IPS-18c (cell line): ENCODE results near the gene TLL2.

Experiments
- H3K4me3 ChIP-seq: 2 replicates; pipeline ENCODE4 v1.7.0; 2013; ENCODE audit warnings: low read depth, mild to moderate bottlenecking, low read length, moderate library complexity; ENCODE audit not compliant: insufficient read depth
- H3K9me3 ChIP-seq: one replicate; pipeline ENCODE4 v1.6.1; 2013; ENCODE audit warnings: mild to moderate bottlenecking, low read length, moderate library complexity; ENCODE audit not compliant: control insufficient read depth, insufficient read depth

TLL2 gene

DNA sequence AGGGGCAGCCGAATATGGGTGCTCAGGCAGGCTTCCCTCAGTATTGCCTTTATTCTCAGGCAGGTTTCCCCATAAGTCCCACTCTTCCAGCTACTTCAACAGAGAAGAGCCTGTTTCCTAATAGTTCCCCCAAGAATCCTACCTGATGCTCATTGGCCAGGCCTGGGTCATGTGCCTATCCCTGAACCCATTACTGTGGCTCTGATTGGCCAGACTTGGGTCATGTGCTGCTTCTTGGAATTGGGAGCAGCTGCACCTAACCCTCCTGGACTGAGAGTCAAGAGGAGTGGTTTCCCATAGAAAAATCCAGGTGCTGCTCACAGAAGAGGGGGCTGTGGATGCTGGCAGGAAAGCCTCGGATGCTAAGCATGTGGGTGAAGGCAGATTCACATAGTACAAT lies 176.6 kb downstream of the TLL2 start:
- Histone ChIP-seq H3K4me3 (no peak overlapping the region), H3K9me3 (no peaks in the 10 kb centered on the region)

DNA sequence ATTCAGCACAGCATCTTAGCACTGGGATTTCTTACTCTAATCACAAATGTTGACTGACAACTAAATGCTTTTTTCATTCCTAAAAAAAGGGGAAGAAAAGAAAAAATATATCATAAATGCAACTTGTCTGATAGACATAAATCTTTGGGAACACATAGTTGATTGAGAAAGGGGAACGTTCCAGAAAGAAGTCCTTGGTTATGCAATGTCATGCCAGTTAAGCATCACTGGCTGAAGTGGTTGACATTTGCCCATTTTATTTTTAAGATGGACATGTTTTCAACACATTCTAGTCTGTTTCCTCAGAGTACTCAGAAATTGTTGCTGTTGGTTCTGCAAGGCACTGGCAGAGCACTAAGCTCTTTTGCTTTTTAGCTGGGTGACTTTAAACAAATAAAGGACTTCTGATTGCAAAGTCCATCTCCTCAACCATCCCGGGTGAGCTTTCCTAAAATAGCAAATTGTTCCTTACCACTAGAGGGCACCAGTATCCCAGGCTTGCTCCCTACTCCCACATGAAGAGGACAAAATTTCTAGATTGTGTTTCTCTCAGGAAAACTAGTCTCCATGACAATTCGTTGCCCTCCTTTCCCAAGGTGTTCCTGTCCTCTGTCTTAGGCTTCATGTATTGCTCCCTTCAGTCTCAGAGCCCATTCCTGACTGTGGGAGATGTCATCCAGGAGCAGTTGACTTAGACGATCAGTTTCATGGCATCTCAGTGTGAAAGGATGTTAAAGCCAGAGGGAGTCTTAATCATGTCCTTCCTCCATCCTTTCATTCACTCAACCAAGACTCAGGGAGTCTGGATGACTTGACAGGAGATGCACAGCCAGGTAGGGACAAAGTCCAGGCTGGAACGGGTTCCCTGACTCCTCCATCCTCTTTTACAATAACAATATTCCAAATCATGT lies 178.9 kb downstream of the TLL2 start:
- Histone ChIP-seq H3K4me3 (no peak overlapping the region), H3K9me3 (no peaks in the 10 kb centered on the region)

DNA sequence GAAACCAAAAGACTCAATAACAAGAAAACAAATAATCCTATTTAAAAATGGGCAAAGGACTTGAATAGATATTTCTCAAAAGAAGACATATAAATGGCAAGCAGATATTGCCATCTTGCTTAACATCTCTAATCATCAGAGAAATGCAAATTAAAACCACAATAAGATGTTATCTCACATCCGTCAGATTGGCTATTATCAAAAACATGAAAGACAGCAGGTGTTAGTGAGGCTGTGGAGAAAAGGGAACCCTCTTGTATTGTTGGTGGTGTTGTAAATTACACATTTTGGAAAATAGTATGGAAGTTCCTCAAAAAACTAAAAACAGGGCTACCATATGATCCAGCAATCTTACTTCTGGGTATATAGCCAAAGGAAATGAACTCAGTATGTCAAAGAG lies 180.6 kb downstream of the TLL2 start:
- Histone ChIP-seq H3K4me3 (no peak overlapping the region), H3K9me3 (no peaks in the 10 kb centered on the region)

DNA sequence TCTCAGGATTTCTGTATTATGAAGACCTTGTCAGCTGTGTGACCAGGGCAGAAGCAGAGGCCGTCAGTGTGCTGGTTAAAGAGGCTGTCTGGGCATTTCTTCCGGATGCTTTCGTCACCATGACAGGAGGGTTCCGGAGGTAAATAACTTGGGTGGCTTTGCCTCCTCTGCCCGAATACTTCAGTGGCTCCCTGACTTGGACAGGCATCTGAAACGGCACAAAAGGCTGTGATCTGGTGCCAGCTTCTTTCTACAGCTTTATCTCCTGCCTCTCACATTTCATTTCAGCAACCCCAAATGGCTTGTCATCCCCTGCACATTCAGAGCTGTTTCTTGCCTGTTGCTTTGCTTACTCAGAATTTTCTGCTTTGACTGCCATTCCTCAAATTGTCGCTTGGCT lies 186.3 kb downstream of the TLL2 start:
- Histone ChIP-seq H3K9me3 (no peaks in the 10 kb centered on the region), H3K4me3 (no peak overlapping the region)

DNA sequence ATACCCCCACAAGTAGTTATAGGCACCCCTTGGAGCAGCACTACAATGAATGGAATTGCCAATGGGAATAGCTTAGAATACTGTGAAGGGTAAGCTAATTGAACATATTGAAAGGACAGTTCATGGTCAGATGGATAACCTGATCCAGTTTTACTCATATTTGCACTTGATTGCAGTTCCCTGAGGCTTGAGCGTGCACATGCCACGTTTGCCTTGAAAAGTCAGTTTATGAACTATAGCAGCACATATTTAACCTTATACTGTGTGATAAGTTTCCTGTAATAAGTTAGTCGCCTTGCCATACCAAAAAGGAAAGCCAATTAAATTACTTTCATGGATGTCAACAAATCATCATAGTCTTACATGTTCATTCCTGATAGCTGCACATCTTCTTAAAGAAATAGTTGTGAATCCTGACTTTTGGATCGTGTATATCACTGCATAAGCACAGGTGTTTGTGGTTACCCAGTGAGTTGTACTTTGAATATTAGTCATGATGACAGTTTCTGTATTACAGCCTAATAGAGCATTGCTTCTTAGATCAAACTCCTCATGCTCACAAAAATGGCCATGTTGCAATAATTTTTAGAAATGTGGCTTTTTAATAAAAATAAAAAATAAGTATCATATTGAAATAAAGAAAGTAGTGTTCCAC lies 187.9 kb downstream of the TLL2 start:
- no peaks in the 10 kb centered on the region for H3K9me3 ChIP-seq

DNA sequence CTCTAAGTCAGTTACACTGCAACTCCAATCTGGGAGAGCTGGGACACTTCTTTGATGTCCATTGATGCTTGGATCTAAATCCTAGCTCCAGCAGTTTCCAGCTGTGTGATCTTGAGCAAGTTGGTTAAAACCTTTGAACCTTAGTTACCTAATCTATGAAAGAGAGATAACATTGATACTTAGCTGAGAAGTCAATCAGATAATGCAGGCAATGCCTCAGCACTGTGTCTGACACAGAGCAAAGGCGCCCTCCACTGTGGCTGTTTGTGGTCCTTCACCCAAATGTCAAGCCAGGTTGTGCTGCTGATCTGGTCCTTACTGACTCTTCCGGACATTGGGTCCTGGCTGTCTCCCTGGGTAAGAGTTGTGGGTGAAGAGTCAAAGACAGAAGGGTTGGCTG lies 189.3 kb downstream of the TLL2 start:
- no peaks in the 10 kb centered on the region for H3K9me3 ChIP-seq
- no peak overlapping the region for H3K4me3 ChIP-seq

More for the DNA sequence above, 187.9 kb downstream of the TLL2 start:
- H3K4me3 ChIP-seq, result no peak overlapping the region

DNA sequence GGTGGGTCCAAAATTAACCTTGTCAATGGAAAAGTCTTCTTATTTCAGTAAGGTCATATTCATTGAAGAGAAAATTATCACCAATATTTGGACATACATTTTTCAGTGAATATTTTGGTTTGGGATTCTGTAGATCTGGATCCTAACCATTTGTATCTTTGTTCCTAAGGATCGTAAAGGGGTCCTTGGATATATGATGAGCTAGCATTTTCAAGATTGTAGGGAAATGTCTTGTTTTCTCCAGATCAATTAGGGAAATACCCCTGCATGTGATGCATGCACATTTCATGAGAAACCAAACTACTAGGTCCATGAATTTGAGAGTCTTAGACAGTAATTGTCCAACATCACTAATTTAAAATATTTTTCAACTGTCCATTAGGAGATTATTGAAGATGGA lies 191.5 kb downstream of the TLL2 start:
- Histone ChIP-seq H3K4me3 (no peak overlapping the region), H3K9me3 (no peaks in the 10 kb centered on the region)

DNA sequence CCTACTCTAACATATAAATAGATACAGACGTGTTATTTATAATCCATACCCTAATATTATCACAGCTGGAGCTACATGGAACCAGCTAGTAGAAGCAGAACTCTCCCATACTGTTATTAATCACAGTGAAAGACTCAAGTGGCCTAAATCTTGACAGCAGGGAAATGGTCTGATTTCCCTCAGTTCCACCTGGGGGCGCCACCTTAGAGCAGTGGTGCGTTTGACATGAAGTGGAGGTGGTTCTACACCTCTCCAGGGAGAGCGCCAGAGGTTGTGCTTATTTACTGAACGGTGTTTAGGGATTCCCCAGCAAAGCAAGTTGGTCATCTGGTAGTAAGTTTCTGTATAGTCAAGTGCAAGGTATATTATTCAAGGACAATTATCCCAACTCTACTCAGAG lies 191.9 kb downstream of the TLL2 start:
- no peaks in the 10 kb centered on the region for H3K9me3 ChIP-seq

DNA sequence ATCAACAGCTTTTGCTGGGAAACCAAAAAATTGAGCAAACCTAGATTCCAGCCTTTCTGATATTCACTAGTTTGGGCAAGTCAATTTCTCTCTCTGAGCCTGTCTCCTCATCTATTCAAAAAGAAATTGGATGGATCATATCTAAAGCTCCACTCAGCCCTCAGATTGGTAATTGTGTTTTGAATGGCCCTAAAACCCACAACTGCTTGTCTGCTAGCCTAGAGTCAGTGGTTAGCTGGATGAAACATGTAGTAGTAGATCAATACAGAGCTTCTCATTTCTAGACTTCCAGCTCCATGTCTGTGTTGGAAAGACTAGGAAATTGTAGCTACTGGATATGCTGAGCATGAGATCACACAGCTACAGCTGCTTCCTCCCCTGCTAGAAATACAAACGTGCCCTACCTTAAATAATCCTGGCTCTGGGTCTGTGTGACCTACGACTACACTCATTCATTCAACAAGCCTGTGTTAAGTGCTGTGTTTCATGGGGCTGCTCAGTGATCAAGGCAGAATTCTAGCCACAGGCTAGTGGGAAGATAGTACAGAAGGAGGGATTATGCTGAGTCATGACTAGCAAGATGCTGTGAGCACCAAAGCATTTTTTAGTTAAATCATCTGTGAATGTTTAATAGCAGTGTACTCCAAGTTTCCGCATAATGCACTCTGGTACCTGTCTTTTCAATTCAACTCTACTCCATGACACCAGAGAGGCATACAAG lies 193.8 kb downstream of the TLL2 start:
- no peaks in the 10 kb centered on the region for H3K9me3 ChIP-seq
- no peak overlapping the region for H3K4me3 ChIP-seq

More for the DNA sequence above, 191.9 kb downstream of the TLL2 start:
- no peak overlapping the region for H3K4me3 ChIP-seq

DNA sequence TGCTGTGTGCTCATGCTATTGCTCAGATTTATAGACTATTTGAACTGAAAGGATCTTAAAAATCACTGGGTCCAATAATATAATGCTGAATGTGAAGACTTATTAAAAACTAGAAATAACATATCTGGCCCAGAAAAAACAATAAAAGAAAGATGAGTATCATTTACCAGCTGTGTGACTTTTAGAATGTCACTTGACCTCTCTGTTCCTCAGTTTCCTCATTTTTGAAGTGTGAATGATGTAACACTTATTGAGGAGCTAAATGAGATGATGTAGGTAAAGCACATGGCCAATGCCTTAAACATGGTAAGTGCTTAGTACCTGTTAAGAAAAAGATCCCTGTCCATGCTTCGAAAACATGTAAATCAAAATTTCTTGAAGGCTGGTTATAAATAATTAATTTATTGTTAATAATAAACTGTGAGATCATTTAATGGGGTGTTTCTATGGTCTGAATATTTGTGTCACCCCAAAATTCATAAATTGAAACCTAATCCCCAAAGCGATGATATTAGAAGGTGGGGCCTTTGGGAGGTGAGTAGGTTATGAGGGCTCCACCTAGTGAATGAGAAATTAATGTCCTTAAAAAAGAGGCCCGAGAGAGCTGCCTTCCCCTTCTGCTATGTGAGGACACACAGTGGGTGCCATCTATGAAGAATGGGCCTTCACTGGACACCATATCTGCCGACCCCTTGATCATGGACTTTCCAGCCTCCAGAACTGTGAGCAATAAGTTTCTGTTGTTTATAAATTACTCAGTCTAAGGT lies 196.5 kb downstream of the TLL2 start:
- H3K9me3 ChIP-seq, result no peaks in the 10 kb centered on the region
- H3K4me3 ChIP-seq, result no peak overlapping the region
